AG10803 (cell line): ENCODE measurements around the gene SLC22A2.
A peak's percentile ranks its signal among the peaks of the same experiment; 100 is the strongest.

Experiments used
- DNase-seq: peaks from one replicate; pipeline ENCODE4 v3.0.0; 2010; ENCODE audit warnings: low read depth
- H3K4me3 ChIP-seq: 2 replicates; pipeline ENCODE4 v1.5.1; 2011; ENCODE audit warnings: mild to moderate bottlenecking, low read length, control low read depth
- TF ChIP-seq, protein P1 (sequence below): conservative IDR thresholded peaks from 2 replicates; pipeline ENCODE4 v1.5.1; 2011; ENCODE audit warnings: mild to moderate bottlenecking, low read length, control low read depth, inconsistent platforms

SLC22A2 gene

GRCh38 chr6:160180706-160181105 lies 77.9 kb downstream of the SLC22A2 start:
- H3K4me3 ChIP-seq: no peak overlapping the region
- DNase-seq: no peak
- TF ChIP-seq, protein P1, sequence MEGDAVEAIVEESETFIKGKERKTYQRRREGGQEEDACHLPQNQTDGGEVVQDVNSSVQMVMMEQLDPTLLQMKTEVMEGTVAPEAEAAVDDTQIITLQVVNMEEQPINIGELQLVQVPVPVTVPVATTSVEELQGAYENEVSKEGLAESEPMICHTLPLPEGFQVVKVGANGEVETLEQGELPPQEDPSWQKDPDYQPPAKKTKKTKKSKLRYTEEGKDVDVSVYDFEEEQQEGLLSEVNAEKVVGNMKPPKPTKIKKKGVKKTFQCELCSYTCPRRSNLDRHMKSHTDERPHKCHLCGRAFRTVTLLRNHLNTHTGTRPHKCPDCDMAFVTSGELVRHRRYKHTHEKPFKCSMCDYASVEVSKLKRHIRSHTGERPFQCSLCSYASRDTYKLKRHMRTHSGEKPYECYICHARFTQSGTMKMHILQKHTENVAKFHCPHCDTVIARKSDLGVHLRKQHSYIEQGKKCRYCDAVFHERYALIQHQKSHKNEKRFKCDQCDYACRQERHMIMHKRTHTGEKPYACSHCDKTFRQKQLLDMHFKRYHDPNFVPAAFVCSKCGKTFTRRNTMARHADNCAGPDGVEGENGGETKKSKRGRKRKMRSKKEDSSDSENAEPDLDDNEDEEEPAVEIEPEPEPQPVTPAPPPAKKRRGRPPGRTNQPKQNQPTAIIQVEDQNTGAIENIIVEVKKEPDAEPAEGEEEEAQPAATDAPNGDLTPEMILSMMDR: no peak

GRCh38 chr6:160178271-160178670 lies 80.3 kb downstream of the SLC22A2 start:
- DNase-seq: peak; percentile 7
- no peak overlapping the region for H3K4me3 ChIP-seq
- TF ChIP-seq, protein P1: no peak

GRCh38 chr6:160177220-160177619 lies 81.4 kb downstream of the SLC22A2 start:
- H3K4me3 ChIP-seq: no peak overlapping the region
- TF ChIP-seq, protein P1: no peak
- DNase-seq: no peak

GRCh38 chr6:160174681-160175080 lies 83.9 kb downstream of the SLC22A2 start:
- TF ChIP-seq, protein P1: no peak

GRCh38 chr6:160173806-160174527 lies 84.7 kb downstream of the SLC22A2 start:
- H3K4me3 ChIP-seq: no peak overlapping the region
- TF ChIP-seq, protein P1: no peak
- no peak for DNase-seq

More at GRCh38 chr6:160174681-160175080, 83.9 kb downstream of the SLC22A2 start:
- no peak overlapping the region for H3K4me3 ChIP-seq
- no peak for DNase-seq

- DNase-seq: no peak
- H3K4me3 ChIP-seq: no peak overlapping the region
- TF ChIP-seq, protein P1: no peak
Measured at GRCh38 chr6:160172704-160173103, 85.9 kb downstream of the SLC22A2 start.

GRCh38 chr6:160170018-160170680 lies 88.5 kb downstream of the SLC22A2 start:
- TF ChIP-seq, protein P1: no peak
- no peak overlapping the region for H3K4me3 ChIP-seq
- DNase-seq: no peak
